GM19395 (cell line): Measurements from ENCODE around the gene CDX1.

Experiments
- ATAC-seq: cut with Tn5 transposase; IDR thresholded peaks from one replicate; pipeline ENCODE4 v1.9.1; 2021; ENCODE audit warnings: mild to moderate bottlenecking, moderate library complexity; ENCODE audit not compliant: unreplicated experiment

CDX1 gene

GRCh38 chr5:150166650-150167511 lies at the start of gene CDX1:
CDX1 (plus strand) TSS chr5:150166778; CDS start chr5:150166877, 99 bp downstream.
- ATAC-seq, result no peak

GRCh38 chr5:150117945-150118560 lies 48.5 kb upstream of the CDX1 start:
- no peak for ATAC-seq

- ATAC-seq, result no peak
These were observed 47.9 kb upstream of the CDX1 start for GRCh38 chr5:150118561-150119229.

GRCh38 chr5:150119421-150120061 lies 47.0 kb upstream of the CDX1 start:
- ATAC-seq, result no peak

GRCh38 chr5:150120062-150120441 lies 46.5 kb upstream of the CDX1 start:
- ATAC-seq, result no peak

GRCh38 chr5:150120617-150121447 lies 45.7 kb upstream of the CDX1 start:
- ATAC-seq, result no peak

GRCh38 chr5:150121448-150122157 lies 45.0 kb upstream of the CDX1 start:
- ATAC-seq, result no peak

GRCh38 chr5:150122158-150122510 lies 44.4 kb upstream of the CDX1 start:
- peak; percentile 53 for ATAC-seq

GRCh38 chr5:150122536-150123481 lies 43.8 kb upstream of the CDX1 start:
- no peak for ATAC-seq

- no peak for ATAC-seq
These were observed 43.0 kb upstream of the CDX1 start for GRCh38 chr5:150123542-150123941.

- no peak for ATAC-seq
These were observed 42.4 kb upstream of the CDX1 start for GRCh38 chr5:150124111-150124557.

GRCh38 chr5:150124596-150124995 lies 42.0 kb upstream of the CDX1 start:
- ATAC-seq, result no peak

- no peak for ATAC-seq
These were observed 41.2 kb upstream of the CDX1 start for GRCh38 chr5:150125334-150125733.

GRCh38 chr5:150126199-150126920 lies 40.2 kb upstream of the CDX1 start:
- no peak for ATAC-seq

GRCh38 chr5:150126921-150127265 lies 39.7 kb upstream of the CDX1 start:
- ATAC-seq, result no peak

- ATAC-seq, result no peak
These were observed 37.1 kb upstream of the CDX1 start for GRCh38 chr5:150129454-150129812.

GRCh38 chr5:150129813-150130492 lies 36.6 kb upstream of the CDX1 start:
- peak; percentile 74 for ATAC-seq

- ATAC-seq, result no peak
These were observed 36.1 kb upstream of the CDX1 start for GRCh38 chr5:150130493-150130922.
